ENCODE data around the gene SSTR5.
"Not testable (repeated sequence)": the region's sequence is repeated elsewhere in the genome, so short reads cannot be mapped to it uniquely, and the experiment has no call there.

SSTR5 gene

GRCh38 chr16:1072526-1073261, at the start of gene SSTR5:
Gene SSTR5 (plus strand): TSS chr16:1072747. CDS start chr16:1078869, 6,122 bp downstream.
- DNase-seq (ENCODE audit: low spot score): no peak

- DNase-seq (ENCODE audit: low spot score): no peak
Measured at GRCh38 chr16:1024138-1024537, 48.4 kb upstream of the SSTR5 start.

GRCh38 chr16:1025183-1025809, 47.3 kb upstream of the SSTR5 start:
- DNase-seq (ENCODE audit: low spot score): not testable (repeated sequence)

DNA sequence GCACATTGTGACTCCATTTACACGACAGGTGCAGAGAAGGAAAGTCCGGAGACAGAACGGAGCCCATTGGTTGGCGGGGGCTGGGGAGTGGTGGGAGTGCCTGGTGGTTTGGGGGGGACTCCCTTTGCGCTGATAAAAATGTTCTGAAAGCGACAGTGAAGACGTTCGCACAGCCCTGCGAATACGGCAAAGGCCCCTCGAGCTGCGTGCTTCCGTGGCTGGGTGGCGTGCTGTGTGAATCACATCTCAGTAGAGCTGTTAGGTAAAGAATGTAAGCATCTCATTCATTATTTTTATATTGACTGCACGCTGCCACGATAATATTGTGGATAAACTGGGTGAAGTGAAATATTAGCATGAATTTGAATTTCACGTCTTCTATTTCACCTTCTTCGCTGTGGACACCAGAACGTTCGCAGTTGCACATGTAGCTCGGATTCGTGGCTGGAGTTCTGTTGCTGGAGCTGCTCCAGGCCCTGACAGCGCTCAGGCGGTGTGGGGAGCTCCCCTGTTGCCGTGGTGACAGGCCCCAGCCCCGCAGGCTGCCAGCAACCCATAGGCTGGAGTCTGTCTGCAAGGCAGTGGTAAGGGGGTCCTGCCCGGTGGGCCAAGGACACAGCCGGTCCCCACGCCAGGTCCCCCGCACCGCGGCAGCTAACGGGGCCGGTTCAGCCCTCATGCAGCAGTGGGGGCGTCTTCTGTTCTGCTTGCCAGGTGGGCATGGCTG, 46.3 kb upstream of the SSTR5 start:
- DNase-seq (ENCODE audit: low spot score): no peak

DNA sequence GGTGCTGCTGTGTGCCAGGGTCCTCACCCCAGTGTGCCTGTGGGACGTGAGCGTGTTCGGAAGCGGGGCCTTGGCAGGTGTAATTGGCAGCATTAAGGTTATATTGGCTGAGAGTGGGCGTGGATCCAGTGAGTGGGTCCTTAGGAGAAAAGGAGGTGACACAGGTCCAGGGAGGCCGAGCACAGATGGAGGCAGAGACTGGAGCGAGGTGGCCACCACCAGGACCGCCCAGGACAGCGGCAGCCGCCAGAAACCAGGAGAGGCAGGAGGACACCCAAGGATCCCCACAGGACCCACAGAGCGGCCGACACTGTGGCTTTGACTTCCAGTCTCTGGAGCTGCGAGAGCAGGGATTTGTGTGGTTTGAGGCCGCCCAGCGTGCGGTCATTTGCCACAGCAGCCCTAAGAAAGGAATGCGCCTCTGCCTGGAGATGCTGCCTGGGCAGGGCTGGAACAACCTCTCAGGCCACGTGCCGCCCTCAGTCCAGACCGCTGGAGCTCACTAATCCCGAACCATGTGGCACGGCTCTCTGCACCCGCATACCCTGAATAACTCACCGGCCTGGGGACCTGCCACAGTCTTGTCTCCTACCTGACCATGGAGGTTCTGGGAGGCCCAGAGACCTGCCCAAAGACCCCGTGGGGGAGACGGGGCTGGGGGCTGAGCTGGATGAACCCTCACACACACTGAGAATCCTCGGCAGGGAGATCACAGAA, 45.6 kb upstream of the SSTR5 start:
- DNase-seq (ENCODE audit: low spot score): no peak

- no peak for DNase-seq (ENCODE audit: low spot score)
Measured at GRCh38 chr16:1027501-1027815, 45.1 kb upstream of the SSTR5 start.

- no peak for DNase-seq (ENCODE audit: low spot score)
Measured at GRCh38 chr16:1028056-1028455, 44.5 kb upstream of the SSTR5 start.

- no peak for DNase-seq (ENCODE audit: low spot score)
Measured at GRCh38 chr16:1028524-1029258, 43.9 kb upstream of the SSTR5 start.

DNA sequence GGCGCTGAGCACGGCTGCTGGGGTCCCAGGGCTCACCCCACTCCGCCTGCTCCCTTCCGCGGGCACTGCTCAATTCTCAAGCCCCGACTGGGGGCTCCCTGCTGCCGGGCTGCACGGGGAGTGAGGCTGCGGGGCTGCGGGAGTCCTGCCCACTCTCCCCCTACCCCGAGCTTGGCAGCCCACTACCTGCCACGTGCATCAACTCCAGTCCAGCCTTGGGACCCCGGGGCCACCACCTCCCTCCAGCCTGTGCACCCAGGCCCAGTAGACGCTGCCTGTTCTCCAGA, 43.3 kb upstream of the SSTR5 start:
- no peak for DNase-seq (ENCODE audit: low spot score)

- no peak for DNase-seq (ENCODE audit: low spot score)
Measured at GRCh38 chr16:1030473-1030901, 42.1 kb upstream of the SSTR5 start.

DNA sequence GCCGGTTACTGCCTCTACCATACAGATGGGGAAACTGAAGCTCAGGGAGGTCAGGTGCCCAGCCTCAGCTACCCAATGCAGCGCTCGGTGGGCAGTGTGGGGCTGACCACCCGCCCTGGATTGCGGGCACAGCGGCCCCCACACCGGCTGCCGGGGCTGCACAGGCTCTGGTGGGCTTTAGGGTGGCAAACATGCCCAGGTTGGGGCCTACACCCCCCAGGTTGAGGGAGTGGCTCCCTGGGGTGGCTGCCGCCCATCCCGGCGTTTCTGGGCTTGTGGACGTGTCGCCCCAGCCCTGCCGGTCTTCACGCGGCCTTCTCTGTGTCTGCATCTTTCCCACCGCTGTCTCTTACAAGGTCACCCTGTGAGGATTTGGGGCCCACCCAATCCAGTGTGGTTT, 40.9 kb upstream of the SSTR5 start:
- DNase-seq (ENCODE audit: low spot score): no peak

DNA sequence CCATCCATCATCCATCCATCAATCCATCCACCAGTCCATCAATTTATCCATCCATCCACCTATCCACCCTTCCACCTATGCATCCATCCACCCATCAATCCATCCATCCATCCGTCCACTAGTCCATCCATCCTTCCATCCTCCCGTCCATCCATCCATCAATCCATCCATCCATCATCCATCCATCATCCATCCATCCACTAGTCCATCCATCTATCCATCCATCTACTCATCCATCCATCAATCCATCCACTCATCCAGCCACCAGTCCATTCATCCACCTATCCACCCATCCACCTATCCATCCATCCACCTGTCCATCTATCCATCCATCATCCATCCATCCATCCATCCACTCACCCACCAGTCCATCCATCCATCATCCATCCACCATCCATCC, 39.9 kb upstream of the SSTR5 start:
- DNase-seq (ENCODE audit: low spot score): no peak

DNA sequence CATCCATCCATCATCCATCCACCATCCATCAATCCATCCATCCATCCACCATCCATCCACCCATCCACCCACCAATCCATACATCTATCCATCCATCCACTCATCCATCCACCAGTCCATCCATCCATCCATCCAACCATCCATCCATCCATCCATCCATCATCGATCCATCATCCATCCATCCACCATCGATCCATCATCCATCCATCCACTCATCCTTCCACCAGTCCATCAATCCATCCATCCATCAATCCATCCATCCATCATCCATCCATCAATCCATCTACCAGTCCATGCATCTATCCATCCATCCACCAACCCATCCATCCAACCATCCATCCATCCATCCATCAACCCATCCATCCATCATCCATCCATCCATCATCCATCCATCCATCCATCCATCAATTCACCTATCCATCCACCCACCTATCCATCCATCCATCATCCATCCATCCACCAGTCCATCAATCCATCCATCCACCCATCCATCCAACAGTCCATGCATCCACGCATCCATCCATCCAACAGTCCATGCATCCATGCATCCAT, 39.3 kb upstream of the SSTR5 start:
- DNase-seq (ENCODE audit: low spot score): no peak

DNA sequence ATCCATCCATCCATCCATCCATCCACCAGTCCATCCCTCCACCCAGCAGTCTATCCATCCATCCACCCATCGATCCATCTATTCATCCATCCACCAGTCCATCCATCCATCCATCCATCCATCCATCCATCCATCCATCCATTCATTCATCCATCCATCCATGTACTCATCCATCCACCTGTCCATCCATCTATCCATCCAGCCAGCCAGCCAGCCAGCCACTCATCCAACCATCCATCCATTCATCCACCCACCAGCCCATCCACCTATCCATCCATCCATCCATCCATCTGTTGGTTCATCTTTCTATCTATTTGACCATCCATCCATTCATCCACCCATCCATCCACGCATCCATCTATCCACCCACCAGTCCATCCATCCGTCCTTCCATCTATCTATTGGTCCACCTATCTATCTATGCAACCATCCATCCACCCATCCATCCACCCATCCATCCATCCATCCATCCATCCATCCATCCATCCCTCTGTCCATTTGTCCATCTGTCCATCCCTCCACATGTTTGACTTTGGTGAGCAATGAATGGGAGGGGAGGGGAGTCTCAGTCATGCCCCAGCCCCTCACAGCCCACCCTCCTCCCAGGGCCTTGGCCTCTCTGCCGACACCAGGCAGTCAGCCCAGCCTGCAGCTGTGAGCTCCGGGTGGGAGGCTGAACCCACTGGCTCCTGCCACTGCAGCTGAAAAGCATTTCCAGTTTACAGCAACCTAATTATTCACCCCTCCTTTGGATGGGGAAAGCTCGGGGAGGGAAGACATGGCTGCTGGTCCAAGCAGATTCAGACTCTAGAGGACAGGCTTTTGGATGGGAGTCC, 38.1 kb upstream of the SSTR5 start:
- DNase-seq (ENCODE audit: low spot score): no peak

GRCh38 chr16:1035066-1035415, 37.5 kb upstream of the SSTR5 start:
- DNase-seq (ENCODE audit: low spot score): no peak

DNA sequence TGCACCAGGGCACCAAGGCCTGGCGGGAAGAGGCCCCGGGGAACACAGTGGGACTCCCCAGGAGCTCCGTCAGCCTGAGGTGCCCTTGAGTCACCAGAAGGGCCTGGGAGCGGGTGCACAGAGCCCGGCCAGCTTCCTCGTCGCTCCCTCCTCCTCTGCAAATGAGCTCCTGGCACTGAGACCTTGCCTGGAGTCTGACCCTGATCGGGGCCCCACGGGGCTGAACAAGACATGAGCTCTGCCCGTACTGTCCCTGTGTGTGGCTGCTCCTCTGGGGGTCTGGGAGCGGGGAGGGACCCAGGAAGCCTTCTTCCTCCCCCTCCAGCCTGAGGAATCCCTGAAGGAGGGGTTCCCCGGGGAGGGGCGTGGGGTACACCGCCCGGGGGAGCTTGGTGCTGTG, 36.4 kb upstream of the SSTR5 start:
- DNase-seq (ENCODE audit: low spot score): no peak

DNA sequence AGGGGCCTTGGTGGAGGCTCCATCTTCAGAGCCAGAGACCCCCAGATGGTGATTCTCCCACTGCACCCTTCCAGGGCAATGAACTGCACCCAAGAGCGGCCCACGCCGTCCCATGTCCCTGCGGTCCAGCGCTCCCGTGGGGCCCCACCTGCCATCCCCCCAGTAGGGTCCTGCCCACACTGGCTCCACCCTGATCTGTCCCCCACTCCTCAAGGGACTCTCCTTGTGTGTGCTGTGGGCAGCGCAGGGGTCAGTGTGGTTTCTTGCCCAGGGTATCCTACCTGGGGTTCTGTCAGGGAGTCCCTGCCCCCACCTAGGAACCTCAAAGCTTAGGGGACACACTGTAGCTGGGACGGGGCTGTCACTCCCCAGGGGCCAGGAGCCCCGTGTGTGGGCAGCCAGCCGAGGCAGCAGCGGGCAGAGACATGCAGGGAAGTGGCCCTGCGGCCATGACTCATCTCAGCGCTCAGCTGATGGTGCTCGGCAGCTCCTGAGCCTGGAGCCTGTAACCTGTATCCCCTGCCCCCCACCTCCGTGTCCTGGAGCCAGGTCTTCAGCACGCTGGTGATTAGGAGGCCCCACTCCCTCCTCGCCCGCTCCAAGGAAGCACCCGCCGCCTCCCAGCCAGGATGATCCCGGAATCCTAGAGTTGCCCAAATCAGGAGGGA, 35.7 kb upstream of the SSTR5 start:
- DNase-seq (ENCODE audit: low spot score): no peak

DNA sequence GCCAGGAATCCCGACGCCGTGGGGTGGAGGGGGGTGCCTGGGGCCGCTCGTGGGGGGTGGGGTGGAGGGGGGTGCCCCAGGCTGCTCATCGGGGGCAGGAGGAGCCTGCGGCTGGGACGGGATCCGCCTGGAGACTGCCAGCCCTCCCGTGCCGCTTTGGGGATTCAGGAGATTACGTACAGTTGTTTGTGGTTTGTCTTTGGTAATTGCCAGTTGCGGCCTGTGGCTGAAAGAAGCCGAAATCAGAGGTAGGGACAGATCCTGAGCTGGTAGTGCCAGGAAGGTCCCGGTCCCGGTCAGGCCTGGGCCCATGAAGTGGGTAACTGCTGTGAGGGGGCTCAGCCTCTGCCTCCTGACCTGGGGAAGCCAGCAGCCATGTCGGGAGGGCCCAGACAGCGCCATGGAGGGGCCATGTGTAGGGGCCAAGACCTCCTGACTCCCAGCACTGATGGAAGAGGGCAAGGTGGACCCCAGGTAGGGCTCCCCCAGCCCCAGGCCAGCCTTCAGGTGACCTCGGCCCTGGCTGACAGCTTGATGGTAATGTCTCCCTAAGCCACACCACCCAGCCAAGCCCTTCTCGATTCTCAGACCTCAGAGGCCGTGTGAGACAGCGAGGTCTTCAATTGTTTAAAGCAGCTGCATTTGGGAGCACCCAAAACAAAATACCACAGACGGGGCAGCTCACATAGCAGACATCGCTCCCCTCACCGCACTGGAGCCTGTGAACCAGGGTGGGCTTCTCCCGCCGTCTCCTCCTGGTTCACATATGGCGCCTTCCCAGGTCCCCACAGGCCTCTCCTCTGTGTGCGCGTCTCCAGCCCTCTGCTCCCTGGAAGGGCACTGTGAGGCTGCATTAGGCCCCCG, 34.9 kb upstream of the SSTR5 start:
- DNase-seq (ENCODE audit: low spot score): no peak

DNA sequence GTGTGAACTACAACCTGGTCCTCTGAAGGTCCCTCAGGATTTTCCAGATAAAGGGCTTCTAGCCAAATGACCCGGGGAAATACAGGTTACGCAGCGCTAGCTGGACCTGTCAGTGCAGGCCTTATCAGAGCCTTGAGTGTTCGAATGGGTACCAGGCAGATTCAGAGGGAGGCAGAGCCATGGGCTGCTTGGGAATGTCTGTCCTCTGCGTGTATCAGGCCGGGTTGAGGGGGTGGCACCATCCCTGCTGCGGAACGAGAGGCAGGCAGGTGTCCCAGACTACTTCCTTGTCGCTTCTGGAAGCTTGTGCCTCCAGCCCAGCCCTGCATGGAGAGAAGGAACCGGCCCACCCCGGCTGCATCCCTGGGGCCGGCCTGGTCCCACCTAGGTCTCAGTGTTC, 33.6 kb upstream of the SSTR5 start:
- DNase-seq (ENCODE audit: low spot score): no peak

- DNase-seq (ENCODE audit: low spot score): no peak
Measured at GRCh38 chr16:1039762-1040161, 32.8 kb upstream of the SSTR5 start.

Data from GM03348 (cell line).